HepG2 (cell line): ENCODE measurements around the gene PLSCR5. TPM values are rescaled to one million over a fixed set of nuclear protein-coding genes. Genes with fewer than 3 reads are reported as not detected.
A peak's percentile ranks its signal among the peaks of the same experiment; 100 is the strongest.

Experiments
- ETV6 ChIP-seq: sonication (generic); formaldehyde crosslinking; conservative IDR thresholded peaks from 2 replicates; pipeline ENCODE4 v1.4.0; 2020; ENCODE audit warnings: missing genetic modification reagents
- HOMEZ ChIP-seq: IDR thresholded peaks from 2 replicates; pipeline ENCODE4 v1.6.1; 2016; ENCODE audit warnings: low read depth
- IKZF1 ChIP-seq: fragments of 450-650 bp; IDR thresholded peaks from 2 replicates; pipeline ENCODE4 v1.7.1; 2016
- KDM2A ChIP-seq: sonication (generic); formaldehyde crosslinking; IDR thresholded peaks from 2 replicates; pipeline ENCODE4 v1.4.0; 2020; ENCODE audit warnings: low read depth, missing genetic modification reagents, borderline replicate concordance
- PHF8 ChIP-seq: sonication (generic); formaldehyde crosslinking; IDR thresholded peaks from 2 replicates; pipeline ENCODE4 v1.5.0; 2020; ENCODE audit warnings: missing genetic modification reagents
- ZBTB3 ChIP-seq: sonication (generic); formaldehyde crosslinking; IDR thresholded peaks from 2 replicates; pipeline ENCODE4 v1.4.0; 2020; ENCODE audit warnings: low read depth, mild to moderate bottlenecking, moderate library complexity, missing genetic modification reagents, borderline replicate concordance
- ZFP90 ChIP-seq: sonication (generic); formaldehyde crosslinking; IDR thresholded peaks from 2 replicates; pipeline ENCODE4 v1.8.0; 2022; ENCODE audit warnings: missing genetic modification reagents, mild to moderate bottlenecking, inconsistent platforms, borderline replicate concordance
- ZHX2 ChIP-seq, 2 experiments: sonication (generic) in 1 of 2; formaldehyde crosslinking in 1 of 2; IDR thresholded peaks; 2 replicates each; pipeline versions ENCODE4 v1.6.1 to v1.9.0; 2014 to 2022; ENCODE audit warnings: antibody characterized with exemption in 1 of 2, borderline replicate concordance in 1 of 2, inconsistent platforms in 1 of 2, low read depth in 1 of 2, missing genetic modification reagents in 1 of 2
- ZNF10 ChIP-seq: sonication (generic); formaldehyde crosslinking; IDR thresholded peaks from 2 replicates; pipeline ENCODE4 v1.4.0; 2020; ENCODE audit warnings: mild to moderate bottlenecking, low read depth, missing genetic modification reagents, borderline replicate concordance
- ZNF350 ChIP-seq: sonication (generic); formaldehyde crosslinking; IDR thresholded peaks from 2 replicates; pipeline ENCODE4 v1.4.0; 2020; ENCODE audit warnings: mild to moderate bottlenecking, low read depth, missing genetic modification reagents, borderline replicate concordance
- ZNF629 ChIP-seq: sonication (generic); formaldehyde crosslinking; conservative IDR thresholded peaks from 2 replicates; pipeline ENCODE4 v1.5.0; 2020; ENCODE audit warnings: missing genetic modification reagents
- ZNF670 ChIP-seq: sonication (generic); formaldehyde crosslinking; IDR thresholded peaks from 2 replicates; pipeline ENCODE4 v1.8.0; 2022; ENCODE audit warnings: mild to moderate bottlenecking, missing genetic modification reagents, borderline replicate concordance
- ZNF678 ChIP-seq: sonication (generic); formaldehyde crosslinking; IDR thresholded peaks from 2 replicates; pipeline ENCODE4 v1.4.0; 2020; ENCODE audit warnings: mild to moderate bottlenecking, missing genetic modification reagents
- ZNF747 ChIP-seq: sonication (generic); formaldehyde crosslinking; IDR thresholded peaks from 2 replicates; pipeline ENCODE4 v1.8.1; 2023; ENCODE audit warnings: missing genetic modification reagents, mild to moderate bottlenecking, borderline replicate concordance
- polyA plus RNA-seq, 8 experiments: library from polyadenylated mRNA; depleted of rRNA in 3 of 8; stranded (reverse) in 7 of 8; unstranded in 1 of 8; fragments of >200 nt; fragmentation: Illumina TruSeq in 4 of 8; extraction: Trizol in 4 of 8; gene quantifications; 2 replicates each; pipeline versions ENCODE4 v1.2.1 to v1.2.3, GENCODE V29; 2011 to 2016; ENCODE audit warnings: low read depth in 4 of 8, missing spikeins in 1 of 8, mixed read lengths in 1 of 8; ENCODE audit not compliant: insufficient read depth in 1 of 8
- total RNA-seq, 5 experiments: library from RNA; depleted of rRNA; stranded (reverse); fragments of >200 nt; fragmentation: Illumina TruSeq; extraction: Trizol; gene quantifications; 2 replicates each; pipeline ENCODE4 v1.2.3, GENCODE V29; 2016; ENCODE audit warnings: low read depth in 1 of 5
- TF ChIP-seq, protein P1 (sequence below): IDR thresholded peaks from 2 replicates; pipeline ENCODE4 v1.6.1; 2016; ENCODE audit warnings: low read depth, missing genetic modification reagents, missing compliant biosample characterization
- TF ChIP-seq, protein P2 (sequence below): sonication (generic); formaldehyde crosslinking; IDR thresholded peaks from 2 replicates; pipeline ENCODE4 v1.4.0; 2020; ENCODE audit warnings: mild to moderate bottlenecking, missing genetic modification reagents

The PLSCR5 gene
- total and polyA plus RNA-seq, 2 of the 13 experiments (the other 11 are each of a cell fraction or from before 2014, with no cell fraction given): 0.50 TPM; not detected in 1

- TF ChIP-seq ZHX2 (IDR thresholded peaks at IDR 0.05; ENCODE audit: low read depth) (no peak), ZHX2 (CRISPR knock-in tag; IDR thresholded peaks at IDR 0.05; ENCODE audit: borderline replicate concordance) (no peak), KDM2A (no peak), ZBTB3 (CRISPR knock-in tag) (no peak), ZNF747 (CRISPR knock-in tag) (no peak), ZNF350 (no peak), ZNF10 (no peak), ZNF678 (CRISPR knock-in tag) (no peak), PHF8 (no peak), ZFP90 (CRISPR knock-in tag) (no peak), ZNF670 (CRISPR knock-in tag) (no peak; the same call in 1 of the 2 replicates), ETV6 (no peak), HOMEZ (CRISPR knock-in tag) (peak; percentile 65; the same call in 1 of the 2 replicates), IKZF1 (no peak), ZNF629 (CRISPR knock-in tag) (no peak)
- TF ChIP-seq, protein P1, sequence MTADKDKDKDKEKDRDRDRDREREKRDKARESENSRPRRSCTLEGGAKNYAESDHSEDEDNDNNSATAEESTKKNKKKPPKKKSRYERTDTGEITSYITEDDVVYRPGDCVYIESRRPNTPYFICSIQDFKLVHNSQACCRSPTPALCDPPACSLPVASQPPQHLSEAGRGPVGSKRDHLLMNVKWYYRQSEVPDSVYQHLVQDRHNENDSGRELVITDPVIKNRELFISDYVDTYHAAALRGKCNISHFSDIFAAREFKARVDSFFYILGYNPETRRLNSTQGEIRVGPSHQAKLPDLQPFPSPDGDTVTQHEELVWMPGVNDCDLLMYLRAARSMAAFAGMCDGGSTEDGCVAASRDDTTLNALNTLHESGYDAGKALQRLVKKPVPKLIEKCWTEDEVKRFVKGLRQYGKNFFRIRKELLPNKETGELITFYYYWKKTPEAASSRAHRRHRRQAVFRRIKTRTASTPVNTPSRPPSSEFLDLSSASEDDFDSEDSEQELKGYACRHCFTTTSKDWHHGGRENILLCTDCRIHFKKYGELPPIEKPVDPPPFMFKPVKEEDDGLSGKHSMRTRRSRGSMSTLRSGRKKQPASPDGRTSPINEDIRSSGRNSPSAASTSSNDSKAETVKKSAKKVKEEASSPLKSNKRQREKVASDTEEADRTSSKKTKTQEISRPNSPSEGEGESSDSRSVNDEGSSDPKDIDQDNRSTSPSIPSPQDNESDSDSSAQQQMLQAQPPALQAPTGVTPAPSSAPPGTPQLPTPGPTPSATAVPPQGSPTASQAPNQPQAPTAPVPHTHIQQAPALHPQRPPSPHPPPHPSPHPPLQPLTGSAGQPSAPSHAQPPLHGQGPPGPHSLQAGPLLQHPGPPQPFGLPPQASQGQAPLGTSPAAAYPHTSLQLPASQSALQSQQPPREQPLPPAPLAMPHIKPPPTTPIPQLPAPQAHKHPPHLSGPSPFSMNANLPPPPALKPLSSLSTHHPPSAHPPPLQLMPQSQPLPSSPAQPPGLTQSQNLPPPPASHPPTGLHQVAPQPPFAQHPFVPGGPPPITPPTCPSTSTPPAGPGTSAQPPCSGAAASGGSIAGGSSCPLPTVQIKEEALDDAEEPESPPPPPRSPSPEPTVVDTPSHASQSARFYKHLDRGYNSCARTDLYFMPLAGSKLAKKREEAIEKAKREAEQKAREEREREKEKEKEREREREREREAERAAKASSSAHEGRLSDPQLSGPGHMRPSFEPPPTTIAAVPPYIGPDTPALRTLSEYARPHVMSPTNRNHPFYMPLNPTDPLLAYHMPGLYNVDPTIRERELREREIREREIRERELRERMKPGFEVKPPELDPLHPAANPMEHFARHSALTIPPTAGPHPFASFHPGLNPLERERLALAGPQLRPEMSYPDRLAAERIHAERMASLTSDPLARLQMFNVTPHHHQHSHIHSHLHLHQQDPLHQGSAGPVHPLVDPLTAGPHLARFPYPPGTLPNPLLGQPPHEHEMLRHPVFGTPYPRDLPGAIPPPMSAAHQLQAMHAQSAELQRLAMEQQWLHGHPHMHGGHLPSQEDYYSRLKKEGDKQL (CRISPR knock-in tag): peak; percentile 94
- TF ChIP-seq, protein P2, sequence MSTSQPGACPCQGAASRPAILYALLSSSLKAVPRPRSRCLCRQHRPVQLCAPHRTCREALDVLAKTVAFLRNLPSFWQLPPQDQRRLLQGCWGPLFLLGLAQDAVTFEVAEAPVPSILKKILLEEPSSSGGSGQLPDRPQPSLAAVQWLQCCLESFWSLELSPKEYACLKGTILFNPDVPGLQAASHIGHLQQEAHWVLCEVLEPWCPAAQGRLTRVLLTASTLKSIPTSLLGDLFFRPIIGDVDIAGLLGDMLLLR: no peak
Measured at GRCh38 chr3:146581080-146581601, 24.0 kb downstream of the PLSCR5 start (continued).
